Measurements from ENCODE around the gene PAMR1.

The PAMR1 gene

DNA sequence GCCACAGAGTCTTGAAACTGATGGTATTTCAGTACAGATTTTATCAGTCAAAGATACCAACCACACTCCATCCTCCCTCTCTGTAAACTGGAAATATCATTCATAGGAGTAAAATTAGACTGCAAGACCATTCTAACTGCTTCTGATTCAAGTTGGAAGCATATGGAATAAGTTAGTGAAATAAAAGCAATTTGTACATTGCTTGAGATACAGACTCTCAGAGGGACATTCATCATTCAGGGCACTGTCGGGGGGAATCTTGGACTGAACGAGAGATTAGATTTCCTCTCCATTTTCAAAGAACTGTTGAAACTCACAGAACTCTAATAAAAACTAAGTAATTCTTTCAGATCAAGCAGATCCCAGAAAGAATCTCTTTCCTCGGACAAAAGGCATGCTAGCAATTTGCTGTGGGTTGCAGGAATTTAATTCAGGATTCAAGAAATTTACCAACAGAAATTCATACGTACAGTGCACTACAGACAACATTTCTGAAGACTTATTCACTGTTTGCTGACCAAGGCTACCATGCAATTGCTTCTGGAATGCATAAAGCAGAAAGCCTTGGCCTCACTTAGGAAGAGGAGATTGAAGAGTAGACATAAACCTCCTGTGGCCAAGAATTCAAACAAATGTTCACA, 34.1 kb downstream of the PAMR1 start:
- no peak for DNase-seq

DNA sequence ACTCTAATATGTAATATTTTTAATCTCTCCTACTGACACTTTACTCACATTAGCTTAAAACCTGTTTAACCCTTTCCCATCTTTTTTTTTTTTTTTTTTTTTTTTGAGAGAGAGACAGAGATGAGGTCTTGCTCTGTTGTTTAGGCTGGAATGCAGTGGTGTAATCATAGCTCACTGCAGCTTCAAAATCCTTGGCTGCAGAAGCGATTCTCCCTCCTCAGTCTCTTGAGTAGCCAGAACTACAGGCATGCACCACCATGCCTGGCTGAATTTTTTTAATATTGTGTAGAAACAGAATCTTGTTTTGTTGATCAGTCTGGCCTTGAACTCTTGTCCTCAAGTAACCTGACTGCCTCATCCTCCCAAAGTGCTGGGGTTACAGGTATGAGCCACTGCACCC, 37.3 kb downstream of the PAMR1 start:
- DNase-seq = no peak

DNA sequence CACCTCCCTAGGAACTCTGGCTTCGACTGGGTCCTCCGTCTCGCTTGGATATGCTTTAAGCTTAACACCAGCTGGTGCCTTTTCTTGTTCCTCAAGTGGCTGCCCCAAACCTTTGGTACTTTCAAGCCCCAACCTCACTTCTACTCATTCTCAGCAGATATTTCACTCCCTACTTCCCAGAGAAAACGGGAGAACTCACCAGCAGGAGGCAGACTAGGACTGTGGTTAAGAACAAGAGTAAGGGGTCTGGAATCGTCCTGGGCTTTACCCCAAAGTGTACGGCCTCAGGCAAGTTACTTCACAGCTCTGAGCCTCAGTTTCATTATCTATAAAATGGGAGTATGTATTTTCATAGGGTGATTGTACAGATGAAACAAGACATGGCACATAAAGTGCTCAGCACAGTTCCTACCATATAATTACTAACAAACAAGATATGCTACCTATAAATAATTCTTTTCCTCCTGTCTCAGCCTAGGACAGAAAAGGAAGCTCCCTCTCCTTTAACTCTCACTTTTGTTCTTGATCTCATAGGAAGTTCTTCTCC, 37.8 kb downstream of the PAMR1 start:
- peak in 2 of 4 experiments; percentile 20 to 24 for DNase-seq

- DNase-seq = no peak
Observed at GRCh38 chr11:35486934-35487333, 38.5 kb downstream of the PAMR1 start.

- no peak for DNase-seq
Observed at GRCh38 chr11:35486446-35486845, 39.0 kb downstream of the PAMR1 start.

DNA sequence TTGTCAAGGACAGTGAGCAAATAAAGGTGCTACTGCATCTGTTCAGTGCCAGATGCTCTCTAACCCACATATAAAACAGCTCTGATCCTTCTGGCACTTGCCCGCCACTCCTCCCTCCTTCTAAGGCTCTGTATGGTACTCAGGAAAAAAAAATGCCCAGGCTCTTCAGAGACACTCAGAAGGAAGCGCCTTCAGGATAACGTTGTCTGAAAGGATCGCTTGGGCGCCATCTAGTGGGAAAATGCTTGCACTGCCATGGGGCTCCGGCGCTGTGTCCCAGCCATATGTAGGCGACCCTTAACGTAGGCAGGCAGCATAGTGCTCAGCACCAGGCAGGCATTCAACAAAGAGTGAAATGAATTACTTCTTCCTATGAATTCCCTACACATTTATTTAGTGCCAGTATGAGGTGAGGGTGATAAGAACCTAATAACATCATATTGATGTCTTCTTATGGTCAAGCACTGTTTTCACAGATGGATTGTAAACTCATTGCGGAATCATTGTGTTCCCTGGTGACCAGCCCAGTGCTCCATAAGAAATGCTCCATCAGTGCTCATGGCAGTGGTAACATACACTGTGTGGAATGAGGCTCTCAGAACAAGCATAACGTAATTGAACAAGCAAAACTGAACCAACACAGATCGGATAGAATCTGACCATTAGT, 39.6 kb downstream of the PAMR1 start:
- peak; percentile 82 to 93 (median 88) for DNase-seq

GRCh38 chr11:35484435-35484834, 41.0 kb downstream of the PAMR1 start:
- no peak for DNase-seq

GRCh38 chr11:35483131-35483820, 42.1 kb downstream of the PAMR1 start:
- DNase-seq = no peak

GRCh38 chr11:35479731-35480130, 45.7 kb downstream of the PAMR1 start:
- DNase-seq = no peak

DNA sequence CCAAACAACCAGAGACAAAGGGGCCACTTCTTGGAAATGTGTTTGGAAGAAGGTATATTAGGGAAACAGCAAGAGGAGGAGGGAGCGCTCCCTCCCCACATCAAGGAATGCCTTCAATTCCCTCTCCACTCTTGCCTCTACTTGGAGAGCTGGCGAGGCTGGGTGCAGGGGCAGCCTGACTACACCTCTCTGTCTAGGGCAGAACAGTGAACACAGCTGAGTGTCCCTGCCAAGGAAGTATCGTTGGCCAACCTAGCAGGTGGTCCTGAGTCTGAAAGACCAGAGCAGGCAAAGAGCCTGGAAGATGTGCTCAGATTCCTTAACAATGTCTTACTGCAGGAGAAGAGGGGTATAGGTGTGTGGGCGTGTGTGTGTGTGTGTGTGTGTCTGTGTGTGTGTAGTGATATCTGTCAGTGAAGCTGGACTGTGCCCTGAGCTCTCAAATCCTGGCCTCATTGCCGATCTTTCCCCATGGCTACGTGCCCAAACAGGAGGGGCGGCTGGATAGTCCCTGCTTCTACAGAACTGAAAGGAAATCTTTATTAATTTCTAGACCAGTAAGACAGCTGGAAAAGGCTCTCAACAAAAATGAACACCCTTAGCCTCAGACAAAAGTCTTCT, 46.8 kb downstream of the PAMR1 start:
- no peak for DNase-seq

GRCh38 chr11:35477901-35478300, 47.5 kb downstream of the PAMR1 start:
- DNase-seq = no peak

DNA sequence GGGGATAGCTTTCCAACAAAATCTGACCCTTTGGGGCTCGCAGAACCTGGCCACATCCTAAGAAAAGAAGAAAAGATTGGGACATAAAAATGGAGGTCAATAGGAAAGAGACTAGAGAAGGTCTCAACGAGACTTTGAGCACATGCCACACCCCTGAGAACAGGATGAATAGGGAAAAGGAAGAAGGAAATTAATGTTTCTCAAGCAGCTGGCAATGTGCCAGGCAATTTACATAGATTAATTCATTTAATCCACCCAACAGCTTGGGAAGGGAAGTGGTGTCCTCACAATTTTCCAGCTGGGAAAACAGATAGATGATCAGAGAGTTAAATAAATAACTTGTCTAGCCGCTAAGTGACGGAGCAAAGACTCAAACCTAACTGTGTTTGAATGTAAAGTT, 50.7 kb downstream of the PAMR1 start:
- no peak for DNase-seq

GRCh38 chr11:35473795-35474374, 51.5 kb downstream of the PAMR1 start:
- no peak for DNase-seq

GRCh38 chr11:35470616-35471015, 54.8 kb downstream of the PAMR1 start:
- no peak for DNase-seq

DNA sequence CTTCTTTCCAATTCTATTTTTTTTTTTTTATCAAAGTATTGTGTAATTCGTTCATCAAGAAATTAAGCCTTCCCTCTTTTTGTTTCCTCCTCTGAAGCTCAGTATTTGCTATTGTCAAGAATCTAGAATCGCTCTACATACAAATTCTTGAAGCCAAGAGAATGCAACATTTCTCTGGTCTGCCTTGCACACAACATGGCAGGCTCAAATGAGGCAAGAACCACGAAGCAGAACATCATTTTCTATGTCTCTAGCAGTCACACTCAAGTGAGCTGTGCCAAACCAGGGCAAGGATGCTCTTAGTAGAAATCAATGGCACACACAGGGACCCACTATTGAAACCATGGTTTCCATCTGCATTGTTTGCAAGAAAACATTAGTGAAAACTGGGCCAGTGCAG, 59.4 kb downstream of the PAMR1 start:
- DNase-seq = no peak

- no peak for DNase-seq
Observed at GRCh38 chr11:35464308-35464707, 61.1 kb downstream of the PAMR1 start.

GRCh38 chr11:35463331-35463751, 62.1 kb downstream of the PAMR1 start:
- DNase-seq = no peak

DNA sequence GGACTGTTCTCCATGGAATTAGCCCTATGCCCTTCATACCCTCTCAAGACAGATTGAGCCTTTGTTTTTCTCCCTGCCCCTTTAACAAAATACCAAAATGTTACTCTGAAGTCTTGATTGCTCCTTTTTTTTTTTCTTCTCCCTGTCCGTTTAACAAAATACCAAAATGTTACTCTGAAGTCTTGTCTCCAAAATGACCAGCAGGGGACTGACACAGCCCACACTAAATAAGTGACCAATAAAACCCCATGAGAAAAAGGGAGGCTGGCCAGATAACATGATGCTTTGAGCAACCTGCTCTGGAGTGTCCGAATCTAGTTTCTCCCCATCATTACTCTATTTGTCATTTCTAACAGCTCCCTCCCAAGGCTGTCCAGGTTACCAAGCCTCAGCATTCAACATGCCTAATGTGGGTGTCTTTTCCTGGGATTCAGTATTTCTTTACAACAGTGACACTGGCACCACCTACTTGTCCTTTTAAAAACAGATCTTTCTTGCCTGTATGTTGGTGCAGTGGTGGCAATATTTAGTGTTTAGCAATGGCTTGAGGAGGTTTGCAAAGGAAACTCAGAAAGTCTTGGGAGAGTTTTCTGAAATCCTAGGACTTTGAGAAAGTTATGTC, 63.4 kb downstream of the PAMR1 start:
- DNase-seq = no peak

- DNase-seq = no peak
Observed at GRCh38 chr11:35459489-35459888, 65.9 kb downstream of the PAMR1 start.

DNA sequence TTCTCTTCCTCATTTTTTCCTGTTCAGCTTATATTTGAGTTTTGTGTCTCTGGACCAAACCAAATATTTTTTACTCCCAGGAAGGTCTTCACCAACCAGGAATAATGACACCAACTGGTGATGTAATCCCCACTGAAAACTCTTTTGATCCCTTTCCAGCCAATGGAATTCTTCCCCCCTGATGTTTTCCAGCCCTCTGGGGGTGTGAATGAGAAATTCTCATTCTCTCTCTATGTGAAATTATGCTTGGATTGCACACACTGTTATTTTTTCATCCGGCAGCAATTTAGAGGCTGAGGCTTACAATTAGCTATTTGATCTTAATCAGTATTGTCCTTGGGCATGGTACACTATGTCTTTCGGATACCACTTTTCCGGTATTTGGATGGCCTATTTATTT, 66.6 kb downstream of the PAMR1 start:
- DNase-seq = no peak

DNA sequence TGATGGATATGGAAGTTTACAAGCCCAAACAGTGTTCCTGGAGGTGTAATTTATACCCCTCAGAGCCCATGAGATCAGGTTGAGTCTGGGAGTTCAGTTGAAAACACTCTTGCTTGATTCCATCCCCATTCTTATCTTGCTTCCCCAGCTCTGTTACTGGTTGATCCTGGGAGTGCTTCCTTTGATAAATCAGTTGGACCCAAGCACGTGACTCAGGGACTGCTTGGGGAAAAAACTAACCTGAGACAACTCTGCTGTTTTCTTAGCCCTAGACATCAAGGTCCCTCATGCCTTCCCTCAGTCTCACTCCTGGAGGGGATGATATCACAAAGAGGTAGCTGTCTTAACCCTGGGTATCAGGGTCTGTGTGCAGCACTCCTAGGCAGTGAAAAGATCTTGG, 71.1 kb downstream of the PAMR1 start:
- no peak for DNase-seq

GRCh38 chr11:35436581-35437250, 88.7 kb downstream of the PAMR1 start:
- no peak for DNase-seq

Data from suppressor macrophage (primary cell).